GM19035 (cell line): ENCODE measurements around the gene CTBP2.
A peak's percentile ranks its signal among the peaks of the same experiment; 100 is the strongest.
"Not testable (repeated sequence)": the region's sequence is repeated elsewhere in the genome, so short reads cannot be mapped to it uniquely, and the experiment has no call there.

Experiments
- ATAC-seq: cut with Tn5 transposase; IDR thresholded peaks from one replicate; pipeline ENCODE4 v1.9.1; 2021; ENCODE audit not compliant: unreplicated experiment

The CTBP2 gene

DNA sequence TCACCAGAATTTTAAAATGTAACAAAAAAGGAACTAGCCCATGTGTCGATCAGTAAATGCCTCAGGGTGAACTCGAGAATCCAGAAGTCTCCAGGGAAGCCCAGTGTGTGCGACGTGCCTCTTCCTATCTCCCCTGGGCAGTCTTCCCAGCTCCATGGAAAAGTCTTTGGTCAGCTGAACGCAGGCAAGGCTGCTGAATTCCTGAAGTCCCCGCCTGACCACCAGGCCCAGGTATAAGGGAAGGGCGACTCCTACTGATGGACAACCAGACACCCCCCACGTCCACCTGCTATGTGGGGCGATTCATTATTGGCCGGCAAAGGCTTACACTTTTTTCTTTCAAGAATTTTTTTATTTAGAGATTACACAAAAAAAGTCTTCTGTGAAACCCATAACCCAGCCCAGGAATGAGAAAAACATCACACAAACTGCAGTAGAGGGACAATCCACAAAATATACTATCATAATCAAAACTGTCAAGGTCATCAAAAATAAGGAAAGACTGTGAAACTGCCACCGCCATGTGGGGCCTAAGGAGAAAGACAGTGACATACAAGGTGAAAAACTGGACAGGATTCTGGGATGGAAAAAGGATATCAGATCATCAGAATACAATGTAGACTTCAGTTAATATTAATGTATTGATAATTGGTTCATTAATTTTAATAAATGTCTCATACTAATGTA lies 93.5 kb downstream of the CTBP2 start:
- no peak for ATAC-seq

DNA sequence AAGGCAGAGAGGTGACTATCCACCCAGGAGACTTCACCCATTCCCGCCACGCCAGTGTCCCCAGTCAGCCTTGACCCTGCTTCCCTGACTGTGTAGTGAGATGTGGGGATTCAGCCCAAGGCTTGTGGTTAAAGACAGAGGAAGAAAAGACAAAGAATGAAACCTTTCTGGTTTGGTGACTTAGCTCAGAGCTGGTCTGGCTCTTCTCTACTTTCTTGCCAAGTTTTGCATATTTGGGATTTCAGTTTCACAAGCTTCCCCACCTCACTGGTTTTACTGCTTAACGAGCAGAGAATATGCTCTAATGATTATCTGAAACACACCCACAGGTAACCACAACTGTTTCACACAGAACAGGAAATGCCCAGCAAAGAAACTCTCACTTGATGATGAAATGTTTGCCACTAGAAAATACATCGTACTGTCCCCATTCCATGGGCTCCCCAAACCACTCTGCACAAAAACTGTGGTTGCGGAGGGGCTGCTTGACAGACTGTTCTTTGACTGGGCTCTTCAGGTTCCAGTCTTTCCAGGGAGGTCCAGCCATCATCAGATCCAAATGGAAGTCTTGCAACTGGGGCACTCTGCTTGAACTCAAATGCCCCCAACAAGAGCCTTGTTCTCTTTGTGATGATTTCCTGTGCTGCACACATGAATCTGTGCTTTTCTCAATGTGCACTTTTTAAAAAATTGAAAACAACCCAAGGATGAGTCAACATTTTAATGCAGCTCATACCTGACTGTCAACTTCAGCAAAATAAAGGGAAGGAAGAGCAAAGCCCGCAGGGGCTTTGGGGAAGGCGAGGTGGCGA lies 95.5 kb downstream of the CTBP2 start:
- ATAC-seq, result peak; percentile 99

DNA sequence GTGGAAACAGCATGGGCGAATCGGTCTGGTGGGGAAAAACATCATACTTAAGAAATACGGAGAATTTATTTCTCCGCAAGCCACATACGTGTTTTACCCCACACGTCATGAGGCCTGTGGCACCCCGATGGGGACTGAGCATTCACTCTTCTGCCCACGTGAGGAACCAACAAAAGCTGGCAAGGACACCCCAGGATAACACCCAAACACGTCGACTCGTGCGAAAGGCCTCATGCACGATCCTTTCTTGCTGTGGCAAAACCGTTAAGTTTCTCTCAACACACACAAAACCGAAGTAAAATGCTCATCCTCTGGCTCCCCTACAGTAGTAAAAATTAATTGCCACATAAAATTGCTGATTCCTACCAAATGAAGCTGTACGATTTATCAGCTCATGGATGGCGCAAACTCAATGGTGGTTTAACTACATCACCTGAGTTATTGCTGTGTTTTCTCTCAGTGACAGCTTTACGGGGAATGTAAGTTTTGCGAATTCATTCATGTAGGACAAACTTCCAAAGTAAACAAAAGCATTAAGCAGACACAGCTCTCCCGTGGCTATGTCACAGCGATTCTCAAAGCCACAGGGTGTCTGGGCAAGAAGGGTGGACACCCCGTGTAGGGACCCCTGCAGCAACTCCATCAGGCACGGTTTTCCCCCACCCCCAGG lies 97.0 kb downstream of the CTBP2 start:
- ATAC-seq, result no peak

DNA sequence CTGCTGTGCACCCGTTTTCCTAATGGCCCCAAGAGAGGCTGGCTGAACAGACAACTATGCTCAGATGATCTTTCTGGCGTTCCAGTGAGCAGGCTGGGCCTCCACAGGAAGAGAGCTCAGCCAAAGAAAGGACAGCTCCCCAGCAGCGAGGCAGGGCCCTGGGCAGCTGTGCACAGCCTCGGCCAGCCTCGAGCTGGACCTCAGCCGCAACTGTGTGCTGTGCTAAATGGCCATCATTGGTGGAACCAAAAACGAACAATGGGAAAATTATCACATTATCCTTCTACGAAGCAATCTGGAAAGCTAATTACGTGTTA lies 97.5 kb downstream of the CTBP2 start:
- ATAC-seq, result no peak

DNA sequence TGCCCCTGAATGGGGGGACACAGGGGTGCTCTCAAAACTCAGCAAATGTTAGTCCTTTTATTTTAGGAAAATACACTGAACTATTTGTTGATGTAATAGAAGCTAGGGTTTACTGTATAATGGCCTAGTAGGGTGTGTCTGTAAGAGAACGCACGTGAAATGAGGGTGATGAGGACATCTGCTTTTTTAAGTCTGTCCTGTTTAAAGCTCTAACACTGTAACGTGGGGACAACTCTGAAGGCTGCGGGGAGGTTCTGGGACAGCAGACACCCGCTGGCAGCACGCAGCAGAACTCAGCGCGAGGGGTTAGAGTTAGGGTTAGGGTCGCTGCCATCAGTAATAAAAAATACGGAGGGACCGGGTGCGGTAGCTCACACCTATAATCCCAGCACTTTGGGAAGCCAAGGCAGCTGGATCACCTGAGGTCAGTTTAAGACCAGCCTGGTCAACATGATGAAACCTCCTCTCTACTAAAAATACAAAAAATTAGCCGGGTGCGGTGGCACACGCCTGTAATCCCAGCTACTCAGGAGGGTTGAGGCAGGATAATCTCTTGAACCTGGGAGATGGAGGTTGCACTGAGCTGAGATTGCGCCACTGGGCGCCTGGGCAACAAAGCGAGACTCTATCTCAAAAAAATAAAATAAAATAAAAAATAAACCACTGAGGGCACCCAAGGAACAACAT lies 98.0 kb downstream of the CTBP2 start:
- no peak for ATAC-seq

DNA sequence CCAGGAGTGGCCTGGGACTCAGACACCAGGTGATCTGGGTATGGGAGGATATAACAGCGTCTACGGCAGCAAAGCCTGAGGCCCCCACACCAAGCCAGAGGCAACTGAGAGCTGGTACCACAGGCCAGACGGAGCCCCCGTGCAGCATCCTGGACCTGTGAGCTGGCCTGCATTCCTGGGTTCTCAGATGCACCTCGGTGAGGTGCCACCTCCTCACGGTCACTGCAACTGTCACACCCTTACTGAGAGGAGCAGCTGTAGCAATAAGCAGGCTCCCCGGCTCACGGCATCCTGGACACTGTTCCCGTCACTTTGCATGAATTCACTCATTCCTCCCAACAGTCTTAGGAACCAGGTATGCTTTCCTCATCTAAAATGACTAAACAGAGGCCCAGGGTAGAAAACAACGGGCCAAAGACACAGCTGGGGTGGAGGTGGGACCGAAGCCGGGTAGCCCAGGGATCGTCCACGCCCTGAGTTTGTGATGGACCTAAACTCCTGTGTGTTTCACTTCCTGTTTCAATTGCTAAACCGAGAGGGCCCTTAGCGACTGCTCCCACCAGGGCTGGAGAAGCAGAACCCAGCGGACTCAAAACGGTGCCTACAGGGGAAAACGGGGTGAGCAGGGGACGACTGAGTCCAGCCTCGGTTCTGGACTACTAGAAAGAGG lies 98.7 kb downstream of the CTBP2 start:
- no peak for ATAC-seq

DNA sequence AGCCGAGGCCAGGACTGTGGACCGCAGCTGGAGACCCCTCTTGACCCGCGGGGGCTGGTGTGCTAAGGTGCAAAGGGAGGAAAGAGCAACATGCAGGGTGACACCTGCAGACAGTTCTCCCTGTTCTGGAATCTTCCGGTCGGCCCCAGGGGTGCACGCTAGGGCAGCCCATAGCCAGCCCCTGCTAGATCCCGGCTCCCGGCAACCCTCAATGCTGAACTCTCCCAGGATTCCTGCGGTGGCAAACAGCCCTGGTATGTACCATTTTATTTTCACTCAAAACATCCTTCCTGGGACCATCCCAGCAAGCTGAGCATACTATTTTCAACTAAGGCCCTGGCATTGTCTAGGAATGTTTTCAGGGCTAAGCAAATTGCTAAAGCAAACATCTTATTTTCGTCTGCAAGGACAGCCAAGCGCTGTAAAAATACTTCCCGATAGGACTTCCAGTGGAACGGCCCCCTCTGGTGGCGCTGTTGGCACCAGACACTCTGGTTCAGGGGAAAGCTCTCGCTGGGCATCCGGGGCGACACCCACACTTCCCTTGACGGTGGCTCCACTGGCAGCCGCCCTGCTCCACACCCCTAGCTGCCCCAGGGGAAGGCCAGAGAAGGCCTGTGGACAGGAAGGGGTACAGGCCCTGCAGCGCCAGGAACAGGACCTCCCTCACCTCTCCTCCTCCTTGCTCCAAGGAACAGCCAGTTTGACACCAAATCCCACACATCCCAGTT lies 99.4 kb downstream of the CTBP2 start:
- no peak for ATAC-seq

DNA sequence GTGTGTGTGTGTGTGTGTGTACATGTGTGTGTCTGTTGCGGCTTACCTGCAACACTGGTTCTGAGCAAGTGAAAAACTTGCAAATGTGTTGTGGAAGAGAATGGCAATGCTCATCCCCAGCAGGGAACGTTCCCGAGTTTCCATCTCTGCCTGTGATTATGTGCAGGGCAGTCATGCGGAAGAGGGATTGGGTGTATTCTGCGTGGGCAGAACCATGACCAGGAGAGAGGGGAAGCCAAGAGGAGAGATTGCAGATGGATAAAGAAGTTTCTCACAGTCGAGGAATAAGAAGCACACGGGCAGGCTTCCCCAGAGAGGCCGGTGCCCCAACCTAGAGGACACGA lies 99.9 kb downstream of the CTBP2 start:
- no peak for ATAC-seq

DNA sequence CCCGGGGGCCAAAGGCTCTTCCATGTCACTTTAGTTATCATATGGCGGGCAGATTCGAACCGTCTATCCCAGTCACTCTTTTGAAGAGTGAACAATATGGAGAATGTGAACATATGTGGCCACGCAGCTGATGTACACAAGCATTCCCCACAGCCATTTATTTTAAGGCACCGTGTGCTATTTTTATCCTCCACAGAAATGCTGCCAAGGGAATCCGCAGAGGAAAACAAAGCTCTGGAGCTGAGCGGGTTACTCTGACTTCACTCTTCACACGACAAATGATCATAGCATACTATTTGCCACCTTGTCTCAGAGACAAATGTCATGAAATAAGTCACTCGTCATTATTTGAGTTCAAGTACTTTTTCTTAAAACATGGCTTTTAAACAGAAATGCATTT lies 100.3 kb downstream of the CTBP2 start:
- ATAC-seq, result no peak

DNA sequence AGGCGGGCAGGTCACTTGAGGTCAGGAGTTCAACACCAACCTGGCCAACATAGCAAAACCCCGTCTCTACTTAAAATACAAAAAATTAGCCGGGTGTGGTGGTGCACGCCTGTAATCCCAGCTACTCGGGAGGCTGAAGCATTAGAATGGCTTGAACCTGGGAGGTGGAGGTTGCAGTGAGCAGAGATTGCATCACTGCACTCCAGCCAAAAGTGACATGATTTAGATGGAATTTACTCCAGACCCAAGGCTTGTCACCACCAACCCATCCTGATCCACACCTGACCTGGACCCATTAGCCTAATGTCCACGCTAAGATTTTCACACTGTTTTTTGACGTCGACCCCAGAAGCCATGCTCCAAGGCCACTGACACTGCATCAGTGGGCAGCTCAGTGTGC lies 101.0 kb downstream of the CTBP2 start:
- ATAC-seq, result not testable (repeated sequence)

DNA sequence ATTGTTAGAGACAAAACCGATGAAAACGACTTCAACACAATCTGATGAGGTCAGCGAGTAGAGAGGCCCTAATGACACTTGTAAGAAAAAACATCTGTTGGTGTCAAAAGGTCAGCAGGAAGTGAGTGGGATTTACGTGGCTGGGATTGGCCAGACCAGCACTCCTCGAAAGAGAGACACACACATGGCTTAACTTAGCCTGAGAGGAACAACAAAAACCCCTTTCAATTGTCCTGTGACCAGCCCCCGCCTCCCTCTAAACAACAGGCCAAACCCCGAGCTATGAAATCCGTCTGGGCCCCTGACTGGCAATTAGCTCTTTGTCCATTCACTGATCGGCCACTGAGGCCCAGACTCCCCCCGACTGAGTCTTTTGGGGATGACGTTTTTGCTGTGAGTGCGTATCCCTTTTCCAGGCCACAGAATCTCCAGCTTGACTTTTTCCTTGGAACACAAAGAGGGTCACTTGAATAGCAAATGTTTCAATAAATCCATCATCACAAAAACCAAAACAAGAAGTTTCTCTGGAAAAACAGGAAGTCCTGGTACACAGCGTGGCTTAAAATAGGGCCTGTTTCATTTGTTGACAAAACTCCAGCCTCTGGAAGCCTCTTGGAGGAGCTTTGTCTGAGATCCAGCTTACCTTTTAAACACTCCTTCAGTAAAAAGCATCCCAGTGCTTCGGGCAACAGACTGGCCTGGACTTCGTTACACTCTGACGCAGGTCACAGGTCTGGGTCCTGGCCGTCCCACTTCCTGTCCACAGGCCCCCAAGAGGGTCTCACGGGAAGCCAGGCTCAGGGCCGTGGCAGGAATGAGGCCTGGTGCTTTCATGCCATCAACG lies 103.0 kb downstream of the CTBP2 start:
- ATAC-seq, result no peak

DNA sequence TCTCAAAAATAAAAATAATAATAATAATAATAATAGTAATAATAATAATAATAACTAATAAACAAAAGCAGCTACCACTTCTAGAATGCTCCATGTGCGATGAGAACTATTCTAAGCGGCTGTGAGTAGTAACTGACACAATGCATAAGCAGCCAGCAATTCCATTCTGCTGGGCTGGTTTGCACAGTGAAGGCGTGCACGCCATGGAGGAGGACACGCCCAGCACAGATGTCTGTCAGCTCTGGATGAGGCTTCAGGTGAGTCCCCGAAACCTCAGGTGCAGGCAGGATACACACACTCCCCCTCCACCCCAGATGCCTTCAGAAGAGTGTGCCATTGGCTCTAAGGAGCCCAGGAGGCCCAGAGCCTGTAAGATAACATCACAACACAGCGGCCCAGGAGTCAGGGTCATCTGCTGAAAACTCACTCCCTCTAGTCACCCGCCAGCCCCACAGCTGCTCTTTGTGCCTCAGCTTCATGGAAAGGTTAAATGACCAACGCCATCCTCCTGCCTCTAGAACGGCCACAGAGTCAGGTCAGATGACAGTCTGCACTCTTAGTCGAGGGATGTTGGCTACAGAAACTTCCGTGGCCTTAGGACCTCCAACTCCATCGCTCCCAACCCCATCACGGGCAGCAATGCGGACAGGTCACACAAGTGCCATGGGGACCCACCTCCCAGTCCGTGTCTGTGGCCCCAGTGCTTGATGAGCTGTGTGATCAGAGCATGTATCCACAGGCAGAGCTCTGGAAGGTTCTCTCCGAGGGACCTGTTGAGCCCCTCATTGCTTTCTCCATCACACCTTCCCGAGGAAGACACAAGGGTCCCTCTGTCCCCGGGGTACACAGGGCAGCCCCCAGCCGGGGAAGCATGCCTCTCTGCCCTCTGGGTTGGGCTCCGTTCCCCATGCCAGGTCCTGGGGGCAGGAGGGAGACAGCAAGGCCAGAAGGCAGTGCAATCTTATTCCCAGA lies 103.9 kb downstream of the CTBP2 start:
- ATAC-seq, result no peak

DNA sequence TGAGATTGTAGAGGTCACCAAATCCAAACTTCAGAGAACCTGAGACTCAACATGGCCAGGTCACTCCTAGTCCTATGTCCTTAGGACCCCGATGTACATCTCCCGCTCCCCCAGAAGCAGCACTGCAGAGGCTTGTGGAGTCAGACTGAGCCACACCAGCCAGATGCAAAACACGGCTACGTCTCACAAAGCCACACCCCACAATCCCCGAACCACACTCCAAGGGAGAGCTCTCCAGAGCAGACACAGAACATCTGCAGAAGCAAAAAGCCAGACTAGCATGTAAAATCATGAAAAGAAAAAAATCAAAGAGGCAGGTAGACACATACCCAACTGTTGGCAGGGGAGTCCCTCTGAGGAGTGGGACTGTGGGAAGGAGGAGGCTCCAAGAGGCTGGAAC lies 104.9 kb downstream of the CTBP2 start:
- no peak for ATAC-seq

DNA sequence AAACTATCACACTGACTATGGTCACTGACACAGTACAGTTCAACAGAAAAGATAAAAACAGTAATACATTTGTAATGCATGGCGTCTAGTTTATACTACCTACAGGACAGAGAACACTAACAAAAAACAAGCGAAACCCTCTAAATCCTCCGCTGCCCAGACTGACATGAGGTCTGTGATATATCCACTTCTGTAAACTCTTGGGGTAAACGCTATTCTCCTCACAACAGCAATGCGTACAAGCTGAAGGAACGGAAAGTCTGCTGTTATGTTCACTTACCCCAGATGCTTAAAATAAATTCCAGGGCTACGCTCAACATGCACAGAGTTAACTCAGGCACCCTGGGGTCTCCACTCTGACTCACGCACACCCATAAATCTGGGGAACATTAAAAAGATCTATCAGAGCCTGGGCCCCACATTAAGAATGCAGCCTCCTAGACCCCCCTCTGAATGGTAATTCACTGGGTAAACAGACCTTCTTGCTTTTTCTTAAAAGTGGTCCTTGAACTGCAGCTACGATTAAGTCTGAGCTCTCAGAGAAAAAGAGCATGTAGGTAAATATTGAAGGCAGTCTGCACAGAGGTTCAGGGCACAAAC lies 105.6 kb downstream of the CTBP2 start:
- no peak for ATAC-seq

DNA sequence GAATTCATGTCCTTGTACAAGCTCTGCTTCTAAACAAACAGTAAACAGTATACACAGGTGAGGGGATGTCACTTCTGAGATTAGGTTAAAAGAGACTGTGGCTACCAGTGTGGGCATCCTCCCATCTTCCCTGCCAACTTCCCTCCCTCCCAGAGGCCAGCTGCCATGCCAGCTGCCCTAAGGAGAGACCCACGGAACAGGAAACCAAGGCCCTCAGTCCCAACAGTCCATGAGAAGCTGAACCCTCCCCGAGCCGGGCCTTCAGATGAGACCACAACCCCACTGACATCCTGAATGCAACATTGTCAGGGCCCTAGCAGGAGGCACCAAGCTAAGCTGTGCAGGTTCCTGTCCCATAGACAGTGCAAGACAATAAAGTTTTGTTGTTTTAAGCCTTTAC lies 106.1 kb downstream of the CTBP2 start:
- no peak for ATAC-seq

DNA sequence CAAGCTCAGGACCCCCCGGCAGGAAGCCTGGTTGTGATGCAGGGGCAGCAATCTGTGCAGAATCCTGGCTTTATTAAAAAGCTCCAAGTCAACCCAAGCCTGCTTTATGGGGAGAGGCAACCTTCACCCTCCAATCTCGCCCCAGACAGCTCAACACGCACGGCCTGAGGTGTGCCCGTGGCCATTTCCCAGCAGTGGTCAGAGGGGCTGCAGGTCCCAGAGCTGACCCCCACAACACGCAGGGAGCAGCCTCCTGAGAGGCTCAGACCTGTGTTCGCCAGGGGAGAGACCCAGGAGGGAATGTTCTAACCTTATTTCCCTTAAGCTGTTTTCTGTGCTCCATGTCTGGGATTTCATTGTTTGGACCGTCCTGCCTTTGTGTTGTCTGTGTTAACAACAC lies 108.2 kb downstream of the CTBP2 start:
- no peak for ATAC-seq

DNA sequence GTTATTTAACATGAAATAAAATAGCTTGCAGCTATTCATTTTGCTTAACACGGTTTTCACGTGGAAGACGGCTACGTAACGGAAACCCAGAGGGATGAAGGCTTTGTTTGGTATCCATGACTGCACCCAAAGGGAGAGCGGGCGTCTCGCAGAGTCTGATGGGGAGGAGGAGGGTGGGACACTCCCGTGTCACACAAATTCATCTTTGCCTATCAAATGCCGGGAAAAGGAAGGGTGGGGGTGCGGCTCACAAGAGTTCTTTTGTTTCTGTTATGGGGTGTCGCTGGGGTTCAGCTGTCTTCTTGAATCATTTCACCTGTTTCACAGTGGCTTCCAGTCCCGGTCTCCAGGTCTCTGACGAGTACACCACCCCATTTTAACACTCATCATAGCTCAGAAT lies 110.0 kb downstream of the CTBP2 start:
- no peak for ATAC-seq

DNA sequence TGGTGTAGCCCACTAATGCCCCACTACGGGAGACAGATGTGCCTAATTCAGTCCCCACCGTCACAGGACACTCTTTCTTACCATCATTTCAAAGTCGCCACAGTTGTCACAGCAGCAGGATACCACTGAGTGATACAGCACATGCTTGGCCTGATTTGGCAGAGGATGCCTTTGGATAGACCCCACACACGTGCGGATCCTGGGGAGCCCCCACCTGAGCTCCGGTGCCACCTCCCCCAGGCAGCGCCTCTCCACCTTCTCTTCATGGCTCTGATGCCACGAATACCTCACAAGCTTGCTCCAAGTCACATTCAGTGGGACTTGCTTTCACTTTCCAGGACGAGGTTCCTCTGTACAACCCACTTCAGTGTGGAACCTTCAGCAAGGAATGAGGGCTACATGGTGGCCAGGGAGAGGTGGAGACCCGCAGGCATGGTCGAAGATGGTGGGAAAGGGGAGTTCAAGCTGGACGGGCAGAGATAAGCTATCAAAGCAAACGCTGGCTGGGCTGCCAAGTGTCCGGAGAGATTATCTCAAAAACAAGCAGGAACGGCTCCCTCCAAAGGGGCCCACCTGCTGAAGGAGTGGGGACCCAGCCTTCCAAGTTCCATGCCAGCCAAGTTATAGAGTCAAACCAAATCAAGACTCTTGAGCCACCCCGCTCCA lies 111.0 kb downstream of the CTBP2 start:
- no peak for ATAC-seq
